NCI-H1694 treated with DMSO at 0.1 percent for 48 hours (cell line): ENCODE measurements around the gene ZBTB16.
"Not testable (repeated sequence)": the region's sequence is repeated elsewhere in the genome, so short reads cannot be mapped to it uniquely, and the experiment has no call there.

Experiments used
- DNase-seq: peaks from one replicate; lab custom pipeline; 2025; lab: John Stamatoyannopoulos, UW

The ZBTB16 gene

GRCh38 chr11:114042234-114042633 is 17.3 kb upstream of the ZBTB16 start:
- DNase-seq = no peak

GRCh38 chr11:114044042-114044871 is 15.3 kb upstream of the ZBTB16 start:
- no peak for DNase-seq

GRCh38 chr11:114047327-114047726 is 12.2 kb upstream of the ZBTB16 start:
- DNase-seq = no peak

- DNase-seq = no peak
These were observed 10.5 kb upstream of the ZBTB16 start for GRCh38 chr11:114049050-114049449.

GRCh38 chr11:114049766-114050165 is 9.7 kb upstream of the ZBTB16 start:
- not testable (repeated sequence) for DNase-seq

- DNase-seq = no peak
These were observed 9.1 kb upstream of the ZBTB16 start for GRCh38 chr11:114050258-114050927.

GRCh38 chr11:114051558-114051957 is 8.0 kb upstream of the ZBTB16 start:
- no peak for DNase-seq

- DNase-seq = no peak
These were observed 7.4 kb upstream of the ZBTB16 start for GRCh38 chr11:114052160-114052559.

GRCh38 chr11:114053406-114053805 is 6.1 kb upstream of the ZBTB16 start:
- DNase-seq = no peak

- no peak for DNase-seq
These were observed 4.7 kb upstream of the ZBTB16 start for GRCh38 chr11:114054806-114055205.

- no peak for DNase-seq
These were observed 3.1 kb upstream of the ZBTB16 start for GRCh38 chr11:114056409-114056808.

- no peak for DNase-seq
These were observed 2.4 kb upstream of the ZBTB16 start for GRCh38 chr11:114057147-114057546.

- no peak for DNase-seq
These were observed 1.9 kb upstream of the ZBTB16 start for GRCh38 chr11:114057605-114058004.

- no peak for DNase-seq
These were observed 1.3 kb upstream of the ZBTB16 start for GRCh38 chr11:114058026-114058706.

GRCh38 chr11:114058871-114059277 is 637 bp upstream of the ZBTB16 start:
- DNase-seq = no peak

GRCh38 chr11:114059984-114060391 is 477 bp downstream of the ZBTB16 start:
- no peak for DNase-seq

- DNase-seq = no peak
These were observed 1.0 kb downstream of the ZBTB16 start for GRCh38 chr11:114060392-114061047.

- no peak for DNase-seq
These were observed 1.7 kb downstream of the ZBTB16 start for GRCh38 chr11:114061048-114061680.

GRCh38 chr11:114061681-114062049 is 2.2 kb downstream of the ZBTB16 start:
- no peak for DNase-seq

GRCh38 chr11:114062272-114062671 is 2.8 kb downstream of the ZBTB16 start:
- no peak for DNase-seq

GRCh38 chr11:114063149-114063828 is 3.8 kb downstream of the ZBTB16 start:
- DNase-seq = no peak
